A549 (cell line): Measurements from ENCODE around the gene LRFN4. TPM values are rescaled to one million over a fixed set of nuclear protein-coding genes. Genes with fewer than 3 reads are reported as not detected.

Source experiments
- ATAC-seq, 2 experiments: fragments of 200-7000 bp in 1 of 2; fragments of >200 bp in 1 of 2; cut with Nextera tagmentation in 1 of 2; cut with Tn5 transposase in 1 of 2; 3 replicates each; pipeline versions ENCODE4 v1.8.0 to v1.9.1; 2018 to 2020; ENCODE audit warnings: mild to moderate bottlenecking in 1 of 2, moderate library complexity in 1 of 2
- CTCF ChIA-PET: fragments of 300-600 bp; sonication (Branson Sonifier 250); formaldehyde crosslinking; extraction: SDS; loops from one replicate; lab custom pipeline; 2021; ENCODE audit warnings: antibody characterized with exemption, inconsistent platforms; lab: Yijun Ruan, JAX
- POLR2A ChIA-PET: fragments of 350-600 bp; formaldehyde crosslinking; extraction: SDS; loops from one replicate; lab custom pipeline; 2021; ENCODE audit warnings: antibody characterized with exemption, inconsistent platforms; lab: Yijun Ruan, JAX
- DNase-seq, 2 experiments: peaks; one replicate each; pipeline versions ENCODE4 v3.0.0 to v3.0.0-alpha.2; 2011 to 2016; ENCODE audit warnings: low read depth in 1 of 2, low spot score in 1 of 2
- FAIRE-seq: peaks from 2 replicates; lab custom pipeline; 2011; peaks lifted over from hg19 to GRCh38; lab: Jason Lieb, UNC
- H3K27ac ChIP-seq, 2 experiments: fragments of >200 bp; sonication (Bioruptor Twin); formaldehyde crosslinking; 3 replicates each; pipeline ENCODE4 v1.5.1; 2016 to 2017
- H3K4me1 ChIP-seq: fragments of >200 bp; sonication (Bioruptor Twin); formaldehyde crosslinking; 3 replicates; pipeline ENCODE4 v1.6.1; 2016
- H3K4me2 ChIP-seq: fragments of >200 bp; sonication (Bioruptor Twin); formaldehyde crosslinking; 3 replicates; pipeline ENCODE4 v1.6.1; 2016
- H3K4me3 ChIP-seq: fragments of >200 bp; sonication (Bioruptor Twin); formaldehyde crosslinking; 3 replicates; pipeline ENCODE4 v1.5.1; 2016
- H3K9me3 ChIP-seq: fragments of >200 bp; sonication (Bioruptor Twin); formaldehyde crosslinking; 3 replicates; pipeline ENCODE4 v1.6.1; 2016
- ATOH8 ChIP-seq: fragments of 250-450 bp; sonication (Bioruptor Pico); IDR thresholded peaks from 2 replicates; pipeline ENCODE4 v1.5.0; 2020; ENCODE audit warnings: low read depth, mild to moderate bottlenecking, moderate library complexity
- EHMT2 ChIP-seq: fragments of 200-600 bp; sonication (generic); IDR thresholded peaks from 2 replicates; pipeline ENCODE4 v1.6.1; 2016; ENCODE audit warnings: antibody characterized with exemption, low read depth, mild to moderate bottlenecking, moderate library complexity
- EP300 ChIP-seq, 2 experiments: fragments of >200 bp; sonication (Bioruptor Twin); formaldehyde crosslinking; IDR thresholded peaks; 2 replicates in 1 of 2; 3 replicates in 1 of 2; pipeline ENCODE4 v1.6.1; 2016 to 2017
- FOSB ChIP-seq: fragments of 250-450 bp; sonication (Bioruptor Pico); IDR thresholded peaks from 2 replicates; pipeline ENCODE4 v1.5.0; 2020; ENCODE audit warnings: mild to moderate bottlenecking, moderate library complexity
- FOSL2 ChIP-seq, 2 experiments: fragments of 450-650 bp in 1 of 2; fragments of >200 bp in 1 of 2; sonication (Bioruptor Twin) in 1 of 2; formaldehyde crosslinking; IDR thresholded peaks; 2 replicates each; pipeline versions ENCODE4 v1.5.0 to v1.6.1; 2016 to 2020; ENCODE audit warnings: mild to moderate bottlenecking in 1 of 2, moderate library complexity in 1 of 2
- HDAC2 ChIP-seq: fragments of 200-600 bp; sonication (generic); IDR thresholded peaks from 2 replicates; pipeline ENCODE4 v1.6.1; 2016
- HOXB5 ChIP-seq: fragments of 250-450 bp; sonication (Bioruptor Pico); IDR thresholded peaks from 2 replicates; pipeline ENCODE4 v1.5.0; 2020; ENCODE audit warnings: mild to moderate bottlenecking, moderate library complexity
- MYC ChIP-seq: IDR thresholded peaks from 2 replicates; pipeline ENCODE4 v1.6.1; 2012; ENCODE audit warnings: mild to moderate bottlenecking, inconsistent platforms, low read length, improper control_type of control experiment, borderline replicate concordance
- PHF8 ChIP-seq: fragments of 200-600 bp; sonication (generic); IDR thresholded peaks from 2 replicates; pipeline ENCODE4 v1.6.1; 2016; ENCODE audit warnings: low read depth, mild to moderate bottlenecking, antibody characterized with exemption, moderate library complexity, borderline replicate concordance
- POLR2A ChIP-seq: IDR thresholded peaks from 2 replicates; pipeline ENCODE4 v1.6.1; 2012; ENCODE audit warnings: mild to moderate bottlenecking, low read length
- RNF2 ChIP-seq: fragments of 200-600 bp; sonication (generic); IDR thresholded peaks from 2 replicates; pipeline ENCODE4 v1.6.1; 2016; ENCODE audit warnings: low read depth, mild to moderate bottlenecking, antibody characterized with exemption, moderate library complexity, borderline replicate concordance
- SMC3 ChIP-seq: fragments of >200 bp; sonication (Bioruptor Twin); formaldehyde crosslinking; IDR thresholded peaks from 3 replicates; pipeline ENCODE4 v1.6.1; 2018; ENCODE audit warnings: inconsistent platforms
- TFCP2L1 ChIP-seq: fragments of 250-450 bp; sonication (Bioruptor Pico); IDR thresholded peaks from 2 replicates; pipeline ENCODE4 v1.5.0; 2021; ENCODE audit warnings: mild to moderate bottlenecking
- TP53 ChIP-seq: fragments of 250-450 bp; sonication (Bioruptor Pico); IDR thresholded peaks from 2 replicates; pipeline ENCODE4 v1.5.0; 2021; ENCODE audit warnings: mild to moderate bottlenecking, moderate library complexity
- USF2 ChIP-seq: fragments of 450-650 bp; IDR thresholded peaks from 2 replicates; pipeline ENCODE4 v1.6.1; 2014; ENCODE audit warnings: antibody characterized with exemption
- WGBS: methylation state at CpG from one replicate; pipeline ENCODE4 v1.1.6; 2017; ENCODE audit errors: missing lambda C conversion rate; 5-methylcytosine and 5-hydroxymethylcytosine counted together
- polyA plus RNA-seq, 4 experiments: library from polyadenylated mRNA; depleted of rRNA in 3 of 4; stranded (reverse); fragments of >200 nt; fragmentation: RNase III in 1 of 4; extraction: RNeasy Plus Mini Kit Qiagen cat#74134 plus additional on column Dnase treatment in 1 of 4; gene quantifications; 2 replicates in 3 of 4; 3 replicates in 1 of 4; pipeline ENCODE4 v1.2.3, GENCODE V29; 2011 to 2017
- TF ChIP-seq, protein P1 (sequence below): IDR thresholded peaks from 2 replicates; pipeline ENCODE4 v1.6.1; 2012
- TF ChIP-seq, protein P2 (sequence below): IDR thresholded peaks from 2 replicates; pipeline ENCODE4 v1.6.1; 2012

Gene LRFN4
- polyA plus RNA-seq, 2 of the 4 experiments (the other 2 are of a cell fraction), result 8.8 to 50.0 TPM

- TF ChIP-seq MYC (peak; percentile 70), ATOH8 (CRISPR knock-in tag) (no peak), PHF8 (peak; percentile 96), HOXB5 (CRISPR knock-in tag) (0 out of 2 replicates have a peak, but pooled peaks have one; percentile 21), FOSL2 (IDR thresholded peaks at IDR 0.05) (no peak), FOSL2 (CRISPR knock-in tag; IDR thresholded peaks at IDR 0.05) (peak; percentile 51), HDAC2 (no peak), EHMT2 (no peak), FOSB (CRISPR knock-in tag) (0 out of 2 replicates have a peak, but pooled peaks have one; percentile 66), TFCP2L1 (CRISPR knock-in tag) (0 out of 2 replicates have a peak, but pooled peaks have one; percentile 47), RNF2 (no peak), EP300 (IDR thresholded peaks at IDR 0.05) (no peak), POLR2A (peak; percentile 81), TP53 (CRISPR knock-in tag) (no peak)
- TF ChIP-seq, protein P1, sequence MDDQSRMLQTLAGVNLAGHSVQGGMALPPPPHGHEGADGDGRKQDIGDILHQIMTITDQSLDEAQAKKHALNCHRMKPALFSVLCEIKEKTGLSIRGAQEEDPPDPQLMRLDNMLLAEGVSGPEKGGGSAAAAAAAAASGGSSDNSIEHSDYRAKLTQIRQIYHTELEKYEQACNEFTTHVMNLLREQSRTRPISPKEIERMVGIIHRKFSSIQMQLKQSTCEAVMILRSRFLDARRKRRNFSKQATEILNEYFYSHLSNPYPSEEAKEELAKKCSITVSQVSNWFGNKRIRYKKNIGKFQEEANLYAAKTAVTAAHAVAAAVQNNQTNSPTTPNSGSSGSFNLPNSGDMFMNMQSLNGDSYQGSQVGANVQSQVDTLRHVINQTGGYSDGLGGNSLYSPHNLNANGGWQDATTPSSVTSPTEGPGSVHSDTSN, result peak; percentile 12; the same call in 1 of the 2 replicates
- TF ChIP-seq, protein P2, sequence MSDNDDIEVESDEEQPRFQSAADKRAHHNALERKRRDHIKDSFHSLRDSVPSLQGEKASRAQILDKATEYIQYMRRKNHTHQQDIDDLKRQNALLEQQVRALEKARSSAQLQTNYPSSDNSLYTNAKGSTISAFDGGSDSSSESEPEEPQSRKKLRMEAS, result peak; percentile 77
These were observed 13.7 kb upstream of the LRFN4 start, which contains the start of gene RCE1 (continued) for GRCh38 chr11:66842896-66843775.

GRCh38 chr11:66843776-66844495 is 12.9 kb upstream of the LRFN4 start:
- 16% methylated on average over 7 of the region's 16 CpGs for WGBS
- H3K4me1 ChIP-seq, result peaks cover 45% of the 10 kb centered on the region
- H3K9me3 ChIP-seq, result no peaks in the 10 kb centered on the region
- CTCF ChIA-PET, result interaction anchor here (0.6 to 5.5 kb wide), 12 partner anchors 9 to 435 kb away, joined by 3 to 30 read pairs (median 4); partner anchors contain the start of genes C11orf86 and MRPL11
- no peak for FAIRE-seq
- peak in 1 of 2 experiments; percentile 2; a peak in 2 of 6 replicates for ATAC-seq
- peak overlapping the region; percentile 98 to 99 for H3K27ac ChIP-seq
- no peak for DNase-seq
- POLR2A ChIA-PET, result interaction anchor here (0.6 to 4.9 kb wide), 17 partner anchors 10 to 444 kb away, joined by 3 to 53 read pairs (median 4); partner anchors contain the start of genes RBM4, RBM4B and SYT12
- peak overlapping the region; percentile 99 for H3K4me2 ChIP-seq
- no peak for TF ChIP-seq SMC3
- TF ChIP-seq USF2, result 0 out of 2 replicates have a peak, but pooled peaks have one; percentile 15
- H3K4me3 ChIP-seq, result peak overlapping the region; percentile 95
